Measurements from ENCODE around the gene C16orf54. TPM values are rescaled to one million over a fixed set of nuclear protein-coding genes. Genes with fewer than 3 reads are reported as not detected.
"Not testable (repeated sequence)": the region's sequence is repeated elsewhere in the genome, so short reads cannot be mapped to it uniquely, and the experiment has no call there.

C16orf54 gene
- total and polyA plus RNA-seq, 2 donors (not counting 3 experiments of a cell fraction or from before 2014, with no cell fraction given), result not detected

DNA sequence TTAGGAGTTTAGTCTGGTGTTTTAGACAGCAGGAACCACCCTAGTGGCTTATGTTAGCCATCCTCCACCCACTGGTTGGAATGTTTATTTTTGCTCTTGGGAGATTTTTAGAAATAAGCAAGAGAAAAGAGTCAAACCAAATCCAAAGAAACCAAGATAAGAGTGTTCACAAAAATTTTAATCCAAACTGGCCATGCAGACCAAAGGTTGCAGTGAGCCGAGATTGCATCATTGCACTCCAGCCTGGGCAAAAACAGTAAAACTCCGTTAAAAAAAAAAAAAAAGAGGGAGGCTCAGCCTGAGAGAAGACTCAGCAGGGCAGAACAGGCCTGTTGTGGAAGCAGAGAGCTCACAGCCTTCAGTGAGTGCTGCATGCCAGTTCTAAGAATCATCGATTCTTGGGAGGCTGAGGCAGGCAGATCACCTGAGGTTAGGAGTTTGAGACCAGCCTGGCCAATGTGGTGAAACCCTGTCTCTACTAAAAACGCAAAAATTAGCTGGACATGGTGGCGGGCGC, 12.2 kb upstream of the C16orf54 start:
- no peaks in the 10 kb centered on the region for H3K79me2 ChIP-seq (ENCODE audit: control insufficient read depth, insufficient read depth, low read length)
- H3K36me3 ChIP-seq (ENCODE audit: control insufficient read depth in 2 of 2, extremely low read depth in 1 of 2, insufficient read depth in 2 of 2, low read length in 2 of 2), result no peaks in the 10 kb centered on the region
- H3K27ac ChIP-seq (ENCODE audit: insufficient read depth, low read depth, low read length), result no peak overlapping the region
- intact Hi-C loops (cut with micrococcal nuclease), result no loop called here
- H3K9me3 ChIP-seq (replicated peaks; ENCODE audit: control insufficient read depth, insufficient read depth, low read length), result no peaks in the 10 kb centered on the region
- POLR2A ChIA-PET, result no interaction called here
- no peaks in the 10 kb centered on the region for H4K20me1 ChIP-seq (replicated peaks; ENCODE audit: control insufficient read depth, extremely low read depth, insufficient read depth, low read length)
- CTCF ChIA-PET, result interaction anchor here (1.0 to 1.3 kb wide), 2 partner anchors 27 to 32 kb away, joined by 3 to 4 read pairs; partner anchors contain the start of gene KIF22
- no peak overlapping the region for H3K4me2 ChIP-seq (ENCODE audit: insufficient read depth, low read length)
- no TSS peak for BruUV-seq (replicated peaks)
- no peaks in the 10 kb centered on the region for H3K9me1 ChIP-seq (replicated peaks; ENCODE audit: control insufficient read depth, extremely low read depth, insufficient read depth, low read length)
- no peak overlapping the region for H3K9ac ChIP-seq (replicated peaks; ENCODE audit: extremely low read depth, insufficient read depth, low read length)
- no peak overlapping the region for H3K4me3 ChIP-seq (replicated peaks in 1 of 3; ENCODE audit: insufficient read depth in 1 of 3, low read depth in 1 of 3, low read length in 3 of 3)
- no peak for FAIRE-seq
- TF ChIP-seq FOS (IDR thresholded peaks at IDR 0.05; ENCODE audit: borderline replicate concordance, insufficient read depth, low read length) (no peak), POLR2A (IDR thresholded peaks at IDR 0.05; ENCODE audit: low read depth, low read length) (no peak), EZH2 (IDR thresholded peaks at IDR 0.05; ENCODE audit: borderline replicate concordance, low read depth, low read length, severe bottlenecking) (no peak), MYC (IDR thresholded peaks at IDR 0.05; ENCODE audit: low read depth, low read length) (no peak), POLR2AphosphoS5 (IDR thresholded peaks at IDR 0.05; ENCODE audit: insufficient read depth, low read depth, low read length) (no peak), CTCF (IDR thresholded peaks at IDR 0.05; ENCODE audit: extremely low read depth in 1 of 2, insufficient read depth in 1 of 2, low read depth in 1 of 2, low read length in 2 of 2) (no peak), GATA2 (IDR thresholded peaks at IDR 0.05; ENCODE audit: insufficient read depth, insufficient read length, low read depth, low read length) (no peak), JUN (IDR thresholded peaks at IDR 0.05; ENCODE audit: borderline replicate concordance, insufficient read depth, insufficient read length, low read depth) (no peak), MAX (IDR thresholded peaks at IDR 0.05; ENCODE audit: insufficient read depth, insufficient read length) (no peak)
- no peak for DNase-seq (ENCODE audit: low read depth, low spot score)
- H3K4me1 ChIP-seq (ENCODE audit: control insufficient read depth, extremely low read depth, insufficient read depth, low read length), result no peaks in the 10 kb centered on the region
- dilution Hi-C loops (cut with MboI; ENCODE audit: extremely low pct_ligation_motif_present, low sequenced_read_pairs), result no loop called here
- H2AFZ ChIP-seq (ENCODE audit: low read depth, low read length), result no peak overlapping the region
- H3K27me3 ChIP-seq (ENCODE audit: control insufficient read depth in 2 of 2, insufficient read depth in 2 of 2, low read length in 2 of 2), result no peaks in the 10 kb centered on the region

- H3K4me1 ChIP-seq (ENCODE audit: control insufficient read depth, extremely low read depth, insufficient read depth, low read length); DNase-seq (ENCODE audit: low read depth, low spot score); H3K27me3 ChIP-seq (ENCODE audit: control insufficient read depth in 2 of 2, insufficient read depth in 2 of 2, low read length in 2 of 2); H3K4me3 ChIP-seq (replicated peaks in 1 of 3; ENCODE audit: insufficient read depth in 1 of 3, low read depth in 1 of 3, low read length in 3 of 3); H3K9me1 ChIP-seq (replicated peaks; ENCODE audit: control insufficient read depth, extremely low read depth, insufficient read depth, low read length); H3K9ac ChIP-seq (replicated peaks; ENCODE audit: extremely low read depth, insufficient read depth, low read length); H3K9me3 ChIP-seq (replicated peaks; ENCODE audit: control insufficient read depth, insufficient read depth, low read length); BruUV-seq (replicated peaks); FAIRE-seq; H3K27ac ChIP-seq (ENCODE audit: insufficient read depth, low read depth, low read length); dilution Hi-C loops (cut with MboI; ENCODE audit: extremely low pct_ligation_motif_present, low sequenced_read_pairs); intact Hi-C loops (cut with micrococcal nuclease); H3K36me3 ChIP-seq (ENCODE audit: control insufficient read depth in 2 of 2, extremely low read depth in 1 of 2, insufficient read depth in 2 of 2, low read length in 2 of 2); H4K20me1 ChIP-seq (replicated peaks; ENCODE audit: control insufficient read depth, extremely low read depth, insufficient read depth, low read length); POLR2A ChIA-PET; H2AFZ ChIP-seq (ENCODE audit: low read depth, low read length); H3K4me2 ChIP-seq (ENCODE audit: insufficient read depth, low read length); H3K79me2 ChIP-seq (ENCODE audit: control insufficient read depth, insufficient read depth, low read length): not testable (repeated sequence)
- CTCF ChIA-PET, result interaction anchor here (0.9 to 1.0 kb wide), 2 partner anchors 28 kb away, joined by 4 read pairs; no protein-coding TSS in a partner anchor
Measured at GRCh38 chr16:29757086-29757485, 11.3 kb upstream of the C16orf54 start.
